ENCODE measurements around the gene ALPL.

GRCh38 chr1:21586846-21587601 lies 77.8 kb downstream of the ALPL start:
- TF ChIP-seq POLR2A (IDR thresholded peaks at IDR 0.05), result no peak
- TF ChIP-seq, protein P1, sequence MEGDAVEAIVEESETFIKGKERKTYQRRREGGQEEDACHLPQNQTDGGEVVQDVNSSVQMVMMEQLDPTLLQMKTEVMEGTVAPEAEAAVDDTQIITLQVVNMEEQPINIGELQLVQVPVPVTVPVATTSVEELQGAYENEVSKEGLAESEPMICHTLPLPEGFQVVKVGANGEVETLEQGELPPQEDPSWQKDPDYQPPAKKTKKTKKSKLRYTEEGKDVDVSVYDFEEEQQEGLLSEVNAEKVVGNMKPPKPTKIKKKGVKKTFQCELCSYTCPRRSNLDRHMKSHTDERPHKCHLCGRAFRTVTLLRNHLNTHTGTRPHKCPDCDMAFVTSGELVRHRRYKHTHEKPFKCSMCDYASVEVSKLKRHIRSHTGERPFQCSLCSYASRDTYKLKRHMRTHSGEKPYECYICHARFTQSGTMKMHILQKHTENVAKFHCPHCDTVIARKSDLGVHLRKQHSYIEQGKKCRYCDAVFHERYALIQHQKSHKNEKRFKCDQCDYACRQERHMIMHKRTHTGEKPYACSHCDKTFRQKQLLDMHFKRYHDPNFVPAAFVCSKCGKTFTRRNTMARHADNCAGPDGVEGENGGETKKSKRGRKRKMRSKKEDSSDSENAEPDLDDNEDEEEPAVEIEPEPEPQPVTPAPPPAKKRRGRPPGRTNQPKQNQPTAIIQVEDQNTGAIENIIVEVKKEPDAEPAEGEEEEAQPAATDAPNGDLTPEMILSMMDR (IDR thresholded peaks at IDR 0.05), result peak in 2 of 6 experiments; percentile 20 to 25

Measured in upper lobe of left lung (tissue), 4 donors.